Sigmoid colon (tissue), 4 donors: ENCODE data around the gene RIMS4.

Experiments used
- EP300 ChIP-seq, 4 donors: sonication (generic); formaldehyde crosslinking; IDR thresholded peaks; one replicate each; pipeline ENCODE4 v1.6.1; 2017; ENCODE audit warnings: antibody characterized with exemption in 4 of 4
- POLR2A ChIP-seq, 2 donors: fragments of 450-650 bp; IDR thresholded peaks; one replicate each; pipeline ENCODE4 v1.6.1; 2016; ENCODE audit warnings: antibody characterized with exemption in 2 of 2, mild to moderate bottlenecking in 2 of 2, moderate library complexity in 2 of 2
- TF ChIP-seq, protein P1 (sequence below), 4 experiments: fragments of 450-650 bp in 3 of 4; fragments of 200-600 bp in 1 of 4; IDR thresholded peaks; one replicate each; pipeline ENCODE4 v1.5.1; 2016 to 2019; ENCODE audit warnings: antibody characterized with exemption in 4 of 4, mild to moderate bottlenecking in 3 of 4, moderate library complexity in 2 of 4

DNA sequence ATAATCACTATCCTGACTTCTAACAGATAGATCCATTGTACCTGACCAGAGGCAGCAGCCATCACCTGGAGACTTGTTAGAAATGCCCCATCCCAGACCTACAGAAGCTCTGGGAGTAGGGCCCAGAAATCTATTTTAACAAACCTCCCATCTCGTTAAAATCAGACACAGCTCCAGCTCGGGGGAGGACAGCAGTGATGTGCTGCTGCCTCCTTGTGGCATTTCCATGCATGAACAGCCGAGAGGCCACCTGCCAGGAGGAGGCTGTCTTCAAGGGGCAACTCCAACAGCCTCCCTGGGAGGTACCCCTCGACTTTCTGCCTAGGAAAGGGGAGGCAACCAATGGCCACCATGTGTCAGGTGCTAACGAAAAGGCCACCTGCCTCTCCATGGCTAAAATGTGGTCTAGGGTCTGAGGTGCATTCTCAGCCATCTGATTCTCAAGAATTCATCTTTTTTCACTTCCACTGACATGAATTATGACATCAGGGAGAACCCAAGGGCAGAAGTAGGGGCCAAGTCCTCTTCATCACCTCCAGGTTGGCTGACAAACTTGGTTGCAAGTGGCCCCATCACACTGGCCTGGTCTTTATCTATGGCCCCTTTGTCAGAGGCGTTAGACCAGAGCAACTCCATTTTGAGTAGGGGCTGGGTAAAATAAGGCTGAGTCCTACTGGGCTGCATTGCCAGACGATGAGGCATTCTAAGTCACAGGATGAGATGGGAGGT lies 76.8 kb downstream of the RIMS4 start:
- TF ChIP-seq POLR2A (IDR thresholded peaks at IDR 0.05): no peak
- TF ChIP-seq, protein P1, sequence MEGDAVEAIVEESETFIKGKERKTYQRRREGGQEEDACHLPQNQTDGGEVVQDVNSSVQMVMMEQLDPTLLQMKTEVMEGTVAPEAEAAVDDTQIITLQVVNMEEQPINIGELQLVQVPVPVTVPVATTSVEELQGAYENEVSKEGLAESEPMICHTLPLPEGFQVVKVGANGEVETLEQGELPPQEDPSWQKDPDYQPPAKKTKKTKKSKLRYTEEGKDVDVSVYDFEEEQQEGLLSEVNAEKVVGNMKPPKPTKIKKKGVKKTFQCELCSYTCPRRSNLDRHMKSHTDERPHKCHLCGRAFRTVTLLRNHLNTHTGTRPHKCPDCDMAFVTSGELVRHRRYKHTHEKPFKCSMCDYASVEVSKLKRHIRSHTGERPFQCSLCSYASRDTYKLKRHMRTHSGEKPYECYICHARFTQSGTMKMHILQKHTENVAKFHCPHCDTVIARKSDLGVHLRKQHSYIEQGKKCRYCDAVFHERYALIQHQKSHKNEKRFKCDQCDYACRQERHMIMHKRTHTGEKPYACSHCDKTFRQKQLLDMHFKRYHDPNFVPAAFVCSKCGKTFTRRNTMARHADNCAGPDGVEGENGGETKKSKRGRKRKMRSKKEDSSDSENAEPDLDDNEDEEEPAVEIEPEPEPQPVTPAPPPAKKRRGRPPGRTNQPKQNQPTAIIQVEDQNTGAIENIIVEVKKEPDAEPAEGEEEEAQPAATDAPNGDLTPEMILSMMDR (IDR thresholded peaks at IDR 0.05): peak; percentile 87 to 91 (median 87)
- TF ChIP-seq EP300 (IDR thresholded peaks at IDR 0.05): no peak
